Measurements from ENCODE around the gene PPP3CB.
"Not testable (repeated sequence)": the region's sequence is repeated elsewhere in the genome, so short reads cannot be mapped to it uniquely, and the experiment has no call there.

PPP3CB gene

DNA sequence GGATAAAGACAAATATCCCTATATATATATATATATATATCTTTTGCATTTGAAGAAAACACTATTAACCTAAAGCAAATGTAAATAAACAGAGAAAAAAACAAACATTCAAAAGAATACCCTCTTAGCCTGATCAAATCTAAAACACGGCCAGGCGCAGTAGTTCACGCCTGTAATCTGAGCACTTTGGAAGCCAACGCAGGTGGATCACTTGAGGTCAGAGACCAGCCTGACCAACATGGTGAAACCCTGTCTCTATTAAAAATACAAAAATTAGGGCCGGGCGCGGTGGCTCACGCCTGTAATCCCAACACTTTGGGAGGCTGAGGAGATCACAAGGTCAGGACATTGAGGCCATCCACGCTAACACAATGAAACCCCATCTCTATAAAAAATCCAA is 91.1 kb downstream of the PPP3CB start:
- H3K4me3 ChIP-seq (ENCODE audit: severe bottlenecking), result no peak overlapping the region
- H3K4me1 ChIP-seq (ENCODE audit: insufficient read depth, poor library complexity, severe bottlenecking), result peaks cover 5% of the 10 kb centered on the region
- no peaks in the 10 kb centered on the region for H3K27me3 ChIP-seq (ENCODE audit: insufficient read depth, poor library complexity, severe bottlenecking)
- ATAC-seq (ENCODE audit: low read depth) (no peak), DNase-seq (ENCODE audit: low spot score) (no peak)
- no peaks in the 10 kb centered on the region for H3K9me3 ChIP-seq (ENCODE audit: severe bottlenecking)
- H3K36me3 ChIP-seq (ENCODE audit: low read depth), result peaks cover 36% of the 10 kb centered on the region
- H3K27ac ChIP-seq (ENCODE audit: poor library complexity, severe bottlenecking), result no peak overlapping the region
- TF ChIP-seq, protein P1, sequence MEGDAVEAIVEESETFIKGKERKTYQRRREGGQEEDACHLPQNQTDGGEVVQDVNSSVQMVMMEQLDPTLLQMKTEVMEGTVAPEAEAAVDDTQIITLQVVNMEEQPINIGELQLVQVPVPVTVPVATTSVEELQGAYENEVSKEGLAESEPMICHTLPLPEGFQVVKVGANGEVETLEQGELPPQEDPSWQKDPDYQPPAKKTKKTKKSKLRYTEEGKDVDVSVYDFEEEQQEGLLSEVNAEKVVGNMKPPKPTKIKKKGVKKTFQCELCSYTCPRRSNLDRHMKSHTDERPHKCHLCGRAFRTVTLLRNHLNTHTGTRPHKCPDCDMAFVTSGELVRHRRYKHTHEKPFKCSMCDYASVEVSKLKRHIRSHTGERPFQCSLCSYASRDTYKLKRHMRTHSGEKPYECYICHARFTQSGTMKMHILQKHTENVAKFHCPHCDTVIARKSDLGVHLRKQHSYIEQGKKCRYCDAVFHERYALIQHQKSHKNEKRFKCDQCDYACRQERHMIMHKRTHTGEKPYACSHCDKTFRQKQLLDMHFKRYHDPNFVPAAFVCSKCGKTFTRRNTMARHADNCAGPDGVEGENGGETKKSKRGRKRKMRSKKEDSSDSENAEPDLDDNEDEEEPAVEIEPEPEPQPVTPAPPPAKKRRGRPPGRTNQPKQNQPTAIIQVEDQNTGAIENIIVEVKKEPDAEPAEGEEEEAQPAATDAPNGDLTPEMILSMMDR (IDR thresholded peaks at IDR 0.05; ENCODE audit: poor library complexity, severe bottlenecking), result no peak

DNA sequence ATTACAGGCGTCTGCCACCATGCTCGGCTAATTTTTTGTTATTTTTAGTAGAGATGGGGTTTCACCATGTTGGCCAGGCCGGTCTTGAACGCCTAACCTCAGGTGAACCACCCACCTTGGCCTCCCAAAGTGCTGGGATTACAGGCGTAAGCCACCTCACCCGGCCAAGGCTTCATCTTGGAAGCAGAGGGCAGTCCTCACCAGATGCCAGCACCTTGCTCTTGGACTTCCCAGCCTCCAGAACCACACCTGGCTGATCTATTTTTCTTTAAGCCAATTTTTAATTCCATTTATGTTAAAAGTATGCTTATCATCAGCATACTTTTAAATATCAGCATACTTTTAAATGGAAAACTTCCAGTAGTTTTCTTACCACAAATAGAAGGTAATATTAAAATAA is 94.2 kb downstream of the PPP3CB start:
- DNase-seq (ENCODE audit: low spot score), result no peak
- Histone ChIP-seq H3K9me3 (ENCODE audit: severe bottlenecking) (no peaks in the 10 kb centered on the region), H3K4me3 (ENCODE audit: severe bottlenecking) (no peak overlapping the region), H3K4me1 (ENCODE audit: insufficient read depth, poor library complexity, severe bottlenecking) (no peaks in the 10 kb centered on the region), H3K36me3 (ENCODE audit: low read depth) (peaks cover 56% of the 10 kb centered on the region), H3K27me3 (ENCODE audit: insufficient read depth, poor library complexity, severe bottlenecking) (no peaks in the 10 kb centered on the region), H3K27ac (ENCODE audit: poor library complexity, severe bottlenecking) (no peak overlapping the region)
- no peak for ATAC-seq (ENCODE audit: low read depth)
- TF ChIP-seq, protein P1 (IDR thresholded peaks at IDR 0.05; ENCODE audit: poor library complexity, severe bottlenecking), result no peak

DNA sequence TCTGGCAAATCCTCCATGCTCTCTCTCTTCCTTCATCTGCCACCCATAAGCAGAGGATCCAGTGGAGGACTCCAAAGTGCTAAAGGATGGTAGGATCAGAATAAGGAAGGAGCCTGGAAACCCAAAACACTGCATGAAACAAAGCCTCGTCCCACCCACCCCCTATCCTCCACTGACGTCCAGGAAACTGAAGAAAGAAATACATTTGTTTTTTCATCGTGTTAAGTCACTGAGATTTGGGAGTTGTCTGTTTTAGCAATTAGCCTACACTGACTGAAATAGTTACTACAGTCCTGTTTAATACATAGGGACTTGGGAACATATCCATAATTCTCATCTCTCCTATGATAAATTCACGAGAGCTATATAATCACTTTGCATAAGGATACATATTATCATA is 96.8 kb downstream of the PPP3CB start:
- TF ChIP-seq, protein P1 (IDR thresholded peaks at IDR 0.05; ENCODE audit: poor library complexity, severe bottlenecking), result no peak
- H3K4me1 ChIP-seq (ENCODE audit: insufficient read depth, poor library complexity, severe bottlenecking), result no peaks in the 10 kb centered on the region
- no peak for ATAC-seq (ENCODE audit: low read depth)
- H3K27me3 ChIP-seq (ENCODE audit: insufficient read depth, poor library complexity, severe bottlenecking), result no peaks in the 10 kb centered on the region
- H3K36me3 ChIP-seq (ENCODE audit: low read depth), result peaks cover 78% of the 10 kb centered on the region
- no peak overlapping the region for H3K4me3 ChIP-seq (ENCODE audit: severe bottlenecking)
- no peak overlapping the region for H3K27ac ChIP-seq (ENCODE audit: poor library complexity, severe bottlenecking)
- DNase-seq (ENCODE audit: low spot score), result no peak
- no peaks in the 10 kb centered on the region for H3K9me3 ChIP-seq (ENCODE audit: severe bottlenecking)

DNA sequence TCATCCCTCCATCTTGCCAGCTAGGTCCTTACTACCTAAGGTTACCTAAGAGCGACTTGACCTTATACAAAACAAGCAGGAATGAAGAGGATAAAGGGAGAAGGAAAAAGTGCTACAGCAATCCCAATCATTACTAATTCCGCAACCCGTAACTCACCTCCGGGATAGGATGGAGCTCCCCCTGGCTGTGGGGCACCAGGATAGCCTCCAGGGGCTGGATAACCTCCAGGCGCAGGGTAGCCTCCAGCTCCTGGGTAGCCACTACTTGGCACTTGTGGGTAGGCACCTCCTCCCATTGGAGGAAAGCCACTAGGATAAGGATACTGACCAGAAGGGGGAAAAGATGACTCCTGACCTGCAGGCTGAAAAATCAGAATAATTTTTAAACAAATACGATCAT is 97.8 kb downstream of the PPP3CB start:
- DNase-seq (ENCODE audit: low spot score) (no peak), ATAC-seq (ENCODE audit: low read depth) (no peak)
- no peak overlapping the region for H3K27ac ChIP-seq (ENCODE audit: poor library complexity, severe bottlenecking)
- TF ChIP-seq, protein P1 (IDR thresholded peaks at IDR 0.05; ENCODE audit: poor library complexity, severe bottlenecking), result peak; percentile 24
- no peak overlapping the region for H3K4me3 ChIP-seq (ENCODE audit: severe bottlenecking)
- peaks cover 83% of the 10 kb centered on the region for H3K36me3 ChIP-seq (ENCODE audit: low read depth)
- no peaks in the 10 kb centered on the region for H3K9me3 ChIP-seq (ENCODE audit: severe bottlenecking)
- no peaks in the 10 kb centered on the region for H3K27me3 ChIP-seq (ENCODE audit: insufficient read depth, poor library complexity, severe bottlenecking)
- H3K4me1 ChIP-seq (ENCODE audit: insufficient read depth, poor library complexity, severe bottlenecking), result no peaks in the 10 kb centered on the region

DNA sequence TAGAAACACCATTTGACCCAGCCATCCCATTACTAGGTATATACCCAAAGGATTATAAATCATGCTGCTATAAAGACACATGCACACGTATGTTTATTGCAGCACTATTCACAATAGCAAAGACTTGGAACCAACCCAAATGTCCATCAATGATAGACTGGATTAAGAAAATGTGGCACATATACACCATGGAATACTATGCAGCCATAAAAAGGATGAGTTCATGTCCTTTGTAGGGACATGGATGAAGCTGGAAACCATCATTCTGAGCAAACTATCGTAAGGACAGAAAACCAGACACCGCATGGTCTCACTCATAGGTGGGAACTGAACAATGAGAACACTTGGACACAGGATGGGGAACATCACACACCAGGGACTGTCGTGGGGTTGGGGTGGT is 101.5 kb downstream of the PPP3CB start:
- H3K27me3 ChIP-seq (ENCODE audit: insufficient read depth, poor library complexity, severe bottlenecking); H3K27ac ChIP-seq (ENCODE audit: poor library complexity, severe bottlenecking); ATAC-seq (ENCODE audit: low read depth); H3K9me3 ChIP-seq (ENCODE audit: severe bottlenecking); H3K4me3 ChIP-seq (ENCODE audit: severe bottlenecking); DNase-seq (ENCODE audit: low spot score); H3K4me1 ChIP-seq (ENCODE audit: insufficient read depth, poor library complexity, severe bottlenecking): not testable (repeated sequence)
- H3K36me3 ChIP-seq (ENCODE audit: low read depth), result peaks cover 90% of the 10 kb centered on the region

All from RWPE2 (cell line).